Measurements from ENCODE around the gene CD244.

GRCh38 chr1:160853014-160853413 is 9.7 kb downstream of the CD244 start:
- TF ChIP-seq POLR2A (IDR thresholded peaks at IDR 0.05) (no peak), CTCF (IDR thresholded peaks at IDR 0.05) (no peak), POLR2AphosphoS5 (IDR thresholded peaks at IDR 0.05) (no peak), EP300 (IDR thresholded peaks at IDR 0.05) (no peak)

All from upper lobe of left lung (tissue), 4 donors.